ENCODE measurements around the gene TOR4A. TPM values are rescaled to one million over a fixed set of nuclear protein-coding genes. Genes with fewer than 3 reads are reported as not detected.

TOR4A gene
- total RNA-seq, 1 experiment from 2014 or later: 28.9 TPM

GRCh38 chr9:137240318-137240840 lies 37.1 kb upstream of the TOR4A start:
- Histone ChIP-seq H3K27me3 (ENCODE audit: low read length) (no peaks in the 10 kb centered on the region), H3K79me2 (ENCODE audit: low read length) (peaks cover 46% of the 10 kb centered on the region), H3K9me2 (replicated peaks; ENCODE audit: low read length) (no peaks in the 10 kb centered on the region), H3K4me1 (ENCODE audit: insufficient read depth, low read length) (peaks cover 37% of the 10 kb centered on the region), H2AFZ (ENCODE audit: low read length) (peak overlapping the region; percentile 78), H3K9ac (ENCODE audit: low read length) (peak overlapping the region; percentile 87), H3K9me3 (ENCODE audit: low read length) (no peaks in the 10 kb centered on the region), H3K4me2 (ENCODE audit: low read length) (peak overlapping the region; percentile 95), H3K36me3 (ENCODE audit: low read depth, low read length) (peaks cover 17% of the 10 kb centered on the region), H4K20me1 (ENCODE audit: low read length) (peaks cover 28% of the 10 kb centered on the region), H3K4me3 (ENCODE audit: low read length) (peak overlapping the region; percentile 84), H3K27ac (ENCODE audit: low read length) (peak overlapping the region; percentile 89), H3F3A (ENCODE audit: low read length, unreplicated experiment) (peaks cover 5% of the 10 kb centered on the region)
- CTCF ChIA-PET: interaction anchor here (1.0 kb wide), 1 partner anchor 111 kb away, joined by 3 read pairs; no protein-coding TSS in a partner anchor
- BruUV-seq (replicated peaks): no TSS peak
- peak; percentile 23 for ATAC-seq
- TF ChIP-seq CTCF (conservative IDR thresholded peaks at IDR 0.05; ENCODE audit: low read depth, low read length): 0 out of 2 replicates have a peak, but pooled peaks have one; percentile 11
- TF ChIP-seq EZH2 (IDR thresholded peaks at IDR 0.05; ENCODE audit: low read length, unreplicated experiment): no peak
- TF ChIP-seq EZH2phosphoT487 (IDR thresholded peaks at IDR 0.05; ENCODE audit: borderline replicate concordance, low read length): peak; percentile 62; the same call in 1 of the 2 replicates
- intact Hi-C loops (cut with micrococcal nuclease): no loop called here
- POLR2A ChIA-PET (ENCODE audit: unreplicated experiment): interaction anchor here (0.6 to 1.4 kb wide), 6 partner anchors 13 to 175 kb away, joined by 4 to 10 read pairs (median 4); partner anchors contain the start of genes RNF224 and TOR4A
- DNase-seq: peak; percentile 57

- H3K9me2 ChIP-seq (replicated peaks; ENCODE audit: low read length): no peaks in the 10 kb centered on the region
- peaks cover 37% of the 10 kb centered on the region for H3K4me1 ChIP-seq (ENCODE audit: insufficient read depth, low read length)
- peaks cover 28% of the 10 kb centered on the region for H4K20me1 ChIP-seq (ENCODE audit: low read length)
- BruUV-seq (replicated peaks): no TSS peak
- POLR2A ChIA-PET (ENCODE audit: unreplicated experiment): interaction anchor here (0.6 to 1.4 kb wide), 5 partner anchors 13 to 175 kb away, joined by 4 to 10 read pairs (median 4); partner anchors contain the start of genes RNF224 and TOR4A
- peaks cover 17% of the 10 kb centered on the region for H3K36me3 ChIP-seq (ENCODE audit: low read depth, low read length)
- H3K4me3 ChIP-seq (ENCODE audit: low read length): peak within 1 kb of the TSS; percentile 97
- H3K9ac ChIP-seq (ENCODE audit: low read length): peak within 1 kb of the TSS; percentile 89
- peaks cover 5% of the 10 kb centered on the region for H3F3A ChIP-seq (ENCODE audit: low read length, unreplicated experiment)
- H3K9me3 ChIP-seq (ENCODE audit: low read length): no peaks in the 10 kb centered on the region
- no peak for TF ChIP-seq CTCF (conservative IDR thresholded peaks at IDR 0.05; ENCODE audit: low read depth, low read length)
- TF ChIP-seq EZH2 (IDR thresholded peaks at IDR 0.05; ENCODE audit: low read length, unreplicated experiment): no peak
- no peak for TF ChIP-seq EZH2phosphoT487 (IDR thresholded peaks at IDR 0.05; ENCODE audit: borderline replicate concordance, low read length)
- peak within 1 kb of the TSS; percentile 95 for H3K4me2 ChIP-seq (ENCODE audit: low read length)
- peak within 1 kb of the TSS; percentile 78 for H2AFZ ChIP-seq (ENCODE audit: low read length)
- peaks cover 46% of the 10 kb centered on the region for H3K79me2 ChIP-seq (ENCODE audit: low read length)
- CTCF ChIA-PET: interaction anchor here (1.0 kb wide), 1 partner anchor 111 kb away, joined by 3 read pairs; no protein-coding TSS in a partner anchor
- intact Hi-C loops (cut with micrococcal nuclease): no loop called here
- peak; percentile 97 for DNase-seq
- no peaks in the 10 kb centered on the region for H3K27me3 ChIP-seq (ENCODE audit: low read length)
- H3K27ac ChIP-seq (ENCODE audit: low read length): peak within 1 kb of the TSS; percentile 89
- peak; percentile 62 for ATAC-seq
Measured at GRCh38 chr9:137240841-137241489, 36.6 kb upstream of the TOR4A start, which contains the start of gene TUBB4B. Gene TUBB4B, plus strand, starts transcription at chr9:137241287. Its CDS starts 74 bp downstream, at chr9:137241361.
